ENCODE results near the gene FBXO7.
A peak's percentile ranks its signal among the peaks of the same experiment; 100 is the strongest.
"Not testable (repeated sequence)": the region's sequence is repeated elsewhere in the genome, so short reads cannot be mapped to it uniquely, and the experiment has no call there.

Gene FBXO7

DNA sequence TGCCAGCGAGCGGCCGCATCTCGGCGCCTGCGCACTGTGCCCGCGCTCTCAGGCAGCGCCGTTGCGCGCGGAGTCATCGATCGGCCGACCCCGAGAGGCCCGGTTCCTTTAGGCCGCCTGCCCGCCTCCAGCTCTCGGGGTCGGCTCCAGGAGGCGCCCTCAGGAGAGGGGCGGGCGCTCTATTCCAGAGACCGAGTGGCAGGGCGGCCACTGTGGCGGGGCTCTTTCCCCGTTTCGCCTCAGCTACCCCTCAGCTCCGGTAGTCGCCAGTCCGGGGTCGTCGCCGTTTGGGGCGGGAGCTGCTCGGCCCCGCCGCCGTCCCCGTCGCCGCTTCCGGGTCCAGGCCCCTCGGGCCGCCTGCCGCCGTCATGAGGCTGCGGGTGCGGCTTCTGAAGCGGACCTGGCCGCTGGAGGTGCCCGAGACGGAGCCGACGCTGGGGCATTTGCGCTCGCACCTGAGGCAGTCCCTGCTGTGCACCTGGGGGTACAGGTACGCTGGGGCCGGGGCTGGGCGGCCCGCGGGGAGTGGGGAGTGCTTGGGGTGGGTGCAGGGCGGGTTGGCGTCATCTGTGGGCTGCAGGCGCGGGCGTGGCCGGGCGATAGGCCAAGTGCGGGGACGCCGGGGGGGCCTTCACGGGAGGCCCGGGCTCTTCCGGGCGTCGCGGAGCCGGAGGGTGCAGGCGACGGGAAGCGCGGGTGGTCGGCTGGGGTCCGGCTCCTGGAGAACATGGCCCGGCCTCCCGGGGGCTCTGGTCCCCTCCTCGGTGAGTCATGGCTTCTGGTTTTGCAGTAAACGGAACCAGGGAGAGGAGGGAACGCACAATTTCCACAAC, at the start of gene FBXO7:
Gene FBXO7, plus strand, starts transcription at position 177 of the 833 bp plus-strand sequence. Its CDS starts 192 bp downstream, at position 369.
- peak; percentile 97 for DNase-seq

DNA sequence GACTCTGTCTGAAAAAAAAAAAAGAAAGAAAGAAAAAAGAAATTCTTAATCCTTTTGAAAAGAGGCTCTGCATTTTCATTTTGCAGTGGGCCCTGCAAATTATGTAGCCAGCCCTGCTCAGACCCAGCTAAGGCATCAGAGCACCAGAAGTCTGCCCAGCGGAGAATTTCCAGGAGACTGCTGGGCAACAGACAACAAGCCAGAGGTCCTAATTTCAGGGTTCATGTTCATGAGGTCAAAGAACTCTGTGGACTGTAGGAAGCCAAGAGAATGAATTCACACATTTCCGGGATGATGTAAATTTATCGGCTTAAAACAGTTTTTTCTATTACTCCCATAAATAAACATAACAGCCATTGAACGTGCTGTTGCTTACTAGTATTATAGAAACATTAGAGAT, 47.7 kb upstream of the FBXO7 start:
- no peak for DNase-seq

DNA sequence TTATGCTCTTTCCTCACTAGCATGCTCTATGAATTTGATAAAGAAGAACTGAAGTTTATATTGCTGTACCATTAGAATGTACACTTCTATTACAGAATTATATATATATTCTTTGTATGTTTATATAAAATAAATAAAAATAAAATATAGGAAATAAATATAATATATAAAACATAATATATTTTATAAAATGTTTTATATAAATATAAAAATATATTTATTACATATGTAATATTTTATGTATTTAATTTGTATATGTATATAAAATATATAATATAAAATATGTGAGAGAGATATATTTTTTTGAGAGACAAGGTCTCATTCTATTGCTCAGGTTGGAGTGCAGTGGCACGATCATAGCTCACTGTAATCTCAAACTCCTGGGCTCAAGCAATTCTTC, 44.3 kb upstream of the FBXO7 start:
- no peak for DNase-seq

- peak; percentile 78 for DNase-seq
These were observed 30.5 kb upstream of the FBXO7 start for GRCh38 chr22:32444068-32444467.

- DNase-seq: peak; percentile 19
These were observed 28.3 kb upstream of the FBXO7 start for GRCh38 chr22:32446321-32446720.

GRCh38 chr22:32448980-32449379, 25.6 kb upstream of the FBXO7 start:
- DNase-seq: peak; percentile 21

- DNase-seq: no peak
These were observed 17.6 kb upstream of the FBXO7 start for GRCh38 chr22:32457031-32457430.

DNA sequence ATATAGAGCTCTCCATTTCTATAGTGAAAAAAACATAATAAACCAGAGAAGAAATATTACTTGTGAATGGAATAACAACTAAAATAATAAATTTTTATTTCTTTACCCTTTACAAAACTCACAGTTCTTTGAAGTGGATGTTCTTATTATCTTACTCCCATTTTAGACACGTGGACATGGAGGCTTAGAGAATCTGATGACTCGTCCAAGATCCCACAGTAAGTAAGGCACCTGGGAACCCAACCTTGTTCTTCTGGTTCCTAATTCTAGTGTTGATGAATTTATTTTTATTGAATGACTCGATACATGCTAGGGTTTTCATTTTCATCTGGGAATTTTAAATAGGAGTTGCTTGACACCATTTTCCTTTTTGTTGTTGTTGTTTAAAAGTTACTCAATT, 12.2 kb upstream of the FBXO7 start:
- DNase-seq: no peak

GRCh38 chr22:32465661-32466060, 8.9 kb upstream of the FBXO7 start:
- DNase-seq: no peak

DNA sequence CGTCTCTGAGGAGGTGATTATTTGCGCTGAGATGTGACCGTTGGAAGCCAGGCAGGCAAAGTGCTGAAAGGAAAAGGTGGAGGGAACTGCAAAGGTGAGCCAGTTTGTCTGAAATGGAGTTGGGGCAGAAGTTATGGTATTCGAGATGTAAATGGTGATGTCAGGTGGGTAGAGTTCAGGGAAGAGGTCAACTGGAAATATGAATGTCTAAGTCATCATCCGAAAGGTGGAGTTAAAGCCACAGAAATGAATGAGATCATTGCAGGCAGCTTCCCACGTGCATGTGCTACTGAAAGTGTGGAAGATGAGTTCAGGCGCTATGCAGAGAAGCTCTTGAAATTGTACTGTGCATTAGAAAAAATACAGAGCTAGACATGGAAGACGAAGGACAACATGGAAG, 8.1 kb upstream of the FBXO7 start:
- DNase-seq: peak; percentile 14

GRCh38 chr22:32469799-32470212, 4.8 kb upstream of the FBXO7 start:
- DNase-seq: peak; percentile 94

- DNase-seq: peak; percentile 83
These were observed 1.1 kb upstream of the FBXO7 start for GRCh38 chr22:32473388-32473952.

DNA sequence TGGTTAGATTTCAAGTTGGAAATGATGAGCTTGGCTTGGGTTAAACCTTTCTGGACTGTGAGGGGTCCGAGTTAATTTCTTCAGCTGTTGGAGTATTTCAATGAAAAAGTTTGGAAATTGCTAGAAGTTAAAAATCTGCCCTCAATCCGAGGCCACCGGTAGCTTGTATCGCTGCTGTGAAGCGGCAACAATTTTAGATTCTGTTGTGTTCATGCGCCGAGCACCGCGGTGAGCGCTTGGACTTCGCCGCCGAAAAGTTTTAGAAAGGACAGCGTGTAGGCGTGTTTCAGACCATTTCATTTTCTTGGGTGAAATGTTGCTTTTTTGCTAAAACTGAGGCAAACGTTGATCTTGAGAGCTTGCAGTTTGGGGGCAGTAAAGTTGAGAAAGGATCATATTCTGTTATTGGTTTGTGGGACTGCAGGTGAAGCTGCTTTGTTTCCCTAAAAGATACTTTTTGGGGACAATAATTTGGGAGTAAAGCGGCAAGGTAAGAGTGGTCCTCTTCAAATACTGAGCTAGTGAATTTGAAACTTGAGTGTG, 928 bp downstream of the FBXO7 start:
- DNase-seq: peak; percentile 74

- DNase-seq: peak; percentile 29
These were observed 1.9 kb downstream of the FBXO7 start for GRCh38 chr22:32476281-32477195.

DNA sequence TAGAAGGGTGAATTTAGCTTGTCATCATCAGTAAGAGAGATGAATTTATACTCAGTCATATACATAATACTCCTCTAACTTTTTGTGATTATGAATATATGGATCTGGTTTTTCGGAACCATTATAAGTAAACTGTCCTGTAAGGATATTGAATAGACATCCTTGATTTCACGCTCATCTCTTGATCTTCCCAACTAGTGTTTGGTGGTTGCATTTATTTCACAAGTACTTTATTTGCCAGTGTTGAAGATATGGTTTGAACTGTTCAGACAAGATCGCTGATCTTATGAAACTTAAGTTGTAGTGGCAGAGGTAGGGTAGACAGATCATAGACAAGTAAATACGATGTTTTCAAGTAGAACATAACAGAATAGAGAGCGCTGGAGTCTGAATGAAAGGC, 3.0 kb downstream of the FBXO7 start:
- no peak for DNase-seq

DNA sequence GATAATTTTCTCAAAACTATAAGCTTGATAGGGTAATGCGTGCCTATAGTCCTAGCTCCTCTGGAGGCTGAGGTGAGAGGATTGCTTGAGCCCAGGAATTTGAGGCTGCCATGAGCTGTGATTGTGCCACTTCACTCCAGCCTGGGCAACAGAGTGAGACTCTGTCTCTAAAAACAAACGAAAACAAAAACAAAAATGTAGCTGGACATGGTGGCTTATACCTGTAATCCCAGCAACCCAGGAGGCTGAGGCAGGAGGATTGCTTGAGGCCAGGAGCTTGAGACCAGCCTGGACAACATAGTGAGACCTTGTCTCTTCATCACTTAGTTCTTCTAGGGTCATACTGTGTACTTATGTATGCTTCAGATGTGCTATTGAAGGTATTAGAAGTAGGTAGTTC, 3.9 kb downstream of the FBXO7 start:
- DNase-seq: not testable (repeated sequence)

DNA sequence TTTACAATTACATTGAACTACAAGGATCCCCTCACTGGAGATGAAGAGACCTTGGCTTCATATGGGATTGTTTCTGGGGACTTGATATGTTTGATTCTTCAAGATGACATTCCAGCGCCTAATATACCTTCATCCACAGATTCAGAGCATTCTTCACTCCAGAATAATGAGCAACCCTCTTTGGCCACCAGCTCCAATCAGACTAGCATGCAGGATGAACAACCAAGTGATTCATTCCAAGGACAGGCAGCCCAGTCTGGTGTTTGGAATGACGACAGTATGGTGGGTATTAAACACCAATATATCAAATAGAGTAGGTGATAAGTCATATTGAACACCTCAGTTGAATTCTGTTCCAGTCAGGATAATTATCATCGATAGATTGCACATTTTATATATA, 4.4 kb downstream of the FBXO7 start:
- DNase-seq: no peak

DNA sequence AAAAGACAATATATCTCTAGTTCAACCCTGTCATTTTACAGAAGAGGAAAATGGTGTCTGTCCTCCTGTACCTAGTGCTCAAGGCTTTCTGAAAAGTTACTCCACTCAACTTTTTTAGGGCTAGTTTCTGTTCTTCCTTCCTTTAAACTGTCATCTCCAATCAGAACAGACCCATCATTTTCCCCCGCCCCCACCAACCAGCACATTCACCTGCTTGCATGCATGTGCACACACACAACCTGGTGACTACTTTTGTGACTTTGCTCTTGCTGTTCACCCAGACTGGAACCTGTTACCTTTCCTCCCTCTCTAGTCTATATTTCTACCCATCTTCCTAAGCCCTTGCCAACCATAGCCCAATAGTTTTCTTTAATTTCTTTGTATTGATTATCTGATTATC, 5.6 kb downstream of the FBXO7 start:
- no peak for DNase-seq

DNA sequence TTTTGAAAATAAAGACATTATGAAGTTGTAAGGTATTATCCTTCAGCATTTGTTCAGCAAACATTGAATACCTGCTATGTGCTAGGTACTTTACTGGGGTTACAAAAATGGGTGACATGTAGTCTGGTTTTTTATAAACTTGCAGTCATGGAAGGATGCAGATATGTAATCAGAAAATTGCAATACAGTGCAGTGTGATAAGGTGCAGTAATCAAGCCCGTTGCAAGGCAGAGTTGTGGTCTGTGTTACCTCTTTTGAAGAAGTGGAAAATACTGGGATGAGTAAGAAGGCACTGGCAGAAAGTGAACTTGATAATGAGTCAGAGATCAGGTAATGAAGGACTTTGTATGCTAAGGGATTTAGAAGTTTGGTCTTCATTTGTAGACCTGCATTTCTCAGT, 8.1 kb downstream of the FBXO7 start:
- no peak for DNase-seq

DNA sequence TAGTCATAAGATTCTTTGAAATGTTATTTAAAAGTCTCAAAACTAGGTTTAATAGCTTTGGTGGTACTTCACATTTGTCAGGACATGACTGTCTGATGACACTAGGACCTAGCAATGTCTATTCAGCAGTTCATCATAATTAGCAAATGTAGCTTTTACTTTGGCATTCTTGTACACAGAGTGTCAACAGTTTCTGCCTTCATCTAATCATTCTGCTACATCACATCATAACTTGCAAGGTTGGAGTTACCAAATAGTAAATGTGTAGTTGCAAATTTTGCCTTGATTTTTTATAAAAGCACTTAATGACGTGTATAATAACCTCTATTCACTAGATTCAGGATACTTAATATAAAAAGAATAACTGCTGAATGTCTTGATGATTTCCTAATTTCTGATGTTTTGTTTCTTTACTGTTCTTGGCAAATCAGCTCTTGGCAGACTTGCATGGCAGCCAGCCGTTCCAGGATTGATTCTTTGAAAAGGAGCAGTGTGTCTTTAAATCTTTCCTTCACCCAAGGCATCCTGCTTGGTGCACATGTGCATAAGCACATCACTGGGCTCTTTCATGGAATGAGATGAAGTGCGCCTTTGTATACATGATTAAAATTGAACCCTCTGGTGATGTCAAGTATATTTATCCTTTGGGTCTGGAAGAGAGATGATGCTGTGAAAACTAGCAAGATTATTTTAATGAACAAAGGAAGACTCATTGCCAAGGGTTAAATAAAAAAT, 12.2 kb downstream of the FBXO7 start:
- DNase-seq: no peak

GRCh38 chr22:32487461-32487860, 12.8 kb downstream of the FBXO7 start:
- no peak for DNase-seq

DNA sequence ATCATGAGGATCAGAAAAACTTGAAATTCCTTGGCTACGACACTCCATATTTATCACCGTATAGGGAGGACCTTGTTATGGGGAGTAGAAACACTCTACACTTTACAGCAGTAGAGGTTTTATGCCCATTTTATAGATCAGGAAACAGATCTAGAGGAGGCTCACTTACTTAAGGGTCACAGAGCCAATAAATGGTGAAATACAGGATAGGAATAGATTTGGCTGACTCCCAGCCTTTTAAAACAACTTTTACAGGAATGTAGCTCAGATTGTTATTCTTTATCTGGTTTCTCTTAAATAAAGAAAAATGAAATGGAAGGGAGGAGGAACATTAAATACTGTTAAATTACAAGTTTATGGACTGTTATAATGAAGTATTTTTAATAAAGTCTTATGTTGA, 14.8 kb downstream of the FBXO7 start:
- DNase-seq: no peak

DNA sequence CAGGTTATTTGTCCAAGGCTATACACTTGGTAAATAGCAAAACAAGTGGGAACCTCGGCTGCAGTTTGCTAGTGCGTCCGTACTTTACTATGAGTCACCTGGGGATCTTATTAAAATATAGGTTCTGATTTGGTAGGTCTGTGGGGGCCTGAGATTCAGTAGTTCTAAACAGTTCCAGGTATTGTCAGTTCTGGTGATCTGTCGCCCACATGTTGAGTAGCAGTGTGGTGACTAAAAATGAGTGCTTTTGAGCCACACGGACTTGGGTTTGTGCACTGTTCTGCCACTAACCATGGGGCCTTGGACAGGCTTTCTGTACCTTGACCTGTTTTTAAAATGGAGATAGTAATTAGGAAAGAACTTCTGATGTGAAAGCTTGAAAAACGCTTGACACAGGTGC, 15.7 kb downstream of the FBXO7 start:
- no peak for DNase-seq

Data from NCI-H69 (cell line).